Karpas-422 (cell line): ENCODE results near the gene NSF. TPM values are rescaled to one million over a fixed set of nuclear protein-coding genes. Genes with fewer than 3 reads are reported as not detected.

Experiments
- DNase-seq: peaks from one replicate; pipeline ENCODE4 v3.0.0-alpha.2; 2015
- H2AFZ ChIP-seq: fragments of 200-600 bp; sonication (generic); 2 replicates; pipeline ENCODE4 v1.6.1; 2014; ENCODE audit warnings: antibody characterized with exemption, low read length, mixed read lengths
- H3K27ac ChIP-seq: fragments of 200-600 bp; sonication (generic); 2 replicates; pipeline ENCODE4 v1.5.1; 2014; ENCODE audit warnings: mild to moderate bottlenecking, low read length, moderate library complexity
- H3K27me3 ChIP-seq: fragments of 200-600 bp; sonication (generic); 2 replicates; pipeline ENCODE4 v1.6.1; 2014; ENCODE audit warnings: low read length, mixed read lengths
- H3K36me3 ChIP-seq: fragments of 200-600 bp; sonication (generic); 2 replicates; pipeline ENCODE4 v1.6.1; 2014; ENCODE audit warnings: low read length, mixed read lengths; ENCODE audit not compliant: insufficient read depth
- H3K4me1 ChIP-seq: fragments of 200-600 bp; sonication (generic); 2 replicates; pipeline ENCODE4 v1.6.1; 2014; ENCODE audit warnings: mild to moderate bottlenecking, low read length, mixed read lengths
- H3K4me2 ChIP-seq: fragments of 200-600 bp; sonication (generic); 2 replicates; pipeline ENCODE4 v1.6.1; 2014; ENCODE audit warnings: low read length, low read depth, mild to moderate bottlenecking; ENCODE audit not compliant: poor library complexity, severe bottlenecking
- H3K4me3 ChIP-seq: fragments of 200-600 bp; sonication (generic); 2 replicates; pipeline ENCODE4 v1.5.1; 2014; ENCODE audit warnings: mild to moderate bottlenecking, antibody characterized with exemption, low read length, mixed read lengths
- H3K79me2 ChIP-seq: fragments of 200-600 bp; sonication (generic); 2 replicates; pipeline ENCODE4 v1.6.1; 2014; ENCODE audit warnings: mild to moderate bottlenecking, low read length, mixed read lengths
- H3K9ac ChIP-seq: fragments of 200-600 bp; sonication (generic); 2 replicates; pipeline ENCODE4 v1.6.0; 2014; ENCODE audit warnings: low read length
- H3K9me2 ChIP-seq: fragments of 200-600 bp; sonication (generic), shearing (Covaris generic); replicated peaks from 2 replicates; pipeline ENCODE4 v1.6.0; 2014; ENCODE audit warnings: mild to moderate bottlenecking, low read length, moderate library complexity; ENCODE audit not compliant: insufficient read depth
- H3K9me3 ChIP-seq: fragments of 300-700, 200-600 bp; sonication (generic); 2 replicates; pipeline ENCODE4 v1.6.1; 2014; ENCODE audit warnings: low read length, mixed read lengths
- H4K20me1 ChIP-seq: fragments of 200-600 bp; sonication (generic); 2 replicates; pipeline ENCODE4 v1.6.1; 2014; ENCODE audit warnings: mild to moderate bottlenecking, antibody characterized with exemption, low read length, low read depth; ENCODE audit not compliant: insufficient read depth
- total RNA-seq: library from RNA; depleted of rRNA; stranded (reverse); fragments of >200 nt; shearing (Covaris generic); gene quantifications from 2 replicates; pipeline ENCODE4 v1.2.3, GENCODE V29; 2014; ENCODE audit warnings: low replicate concordance

NSF gene
- total RNA-seq, 1 experiment from 2014 or later = 31.8 TPM

GRCh38 chr17:46758614-46759013, 168.1 kb downstream of the NSF start:
- Histone ChIP-seq H3K4me2 (no peak overlapping the region), H3K9me3 (no peaks in the 10 kb centered on the region), H3K9ac (no peak overlapping the region), H3K36me3 (peaks cover 21% of the 10 kb centered on the region; the same call in 1 of the 2 replicates), H4K20me1 (no peaks in the 10 kb centered on the region), H3K79me2 (no peaks in the 10 kb centered on the region), H3K27me3 (no peaks in the 10 kb centered on the region), H2AFZ (no peak overlapping the region), H3K4me3 (no peak overlapping the region), H3K9me2 (no peaks in the 10 kb centered on the region), H3K4me1 (0 out of 2 replicates have a peak, but pooled peaks cover 4% of the 10 kb centered on the region), H3K27ac (no peak overlapping the region)
- no peak for DNase-seq

- no peaks in the 10 kb centered on the region for H3K9me2 ChIP-seq
- H3K9me3 ChIP-seq = no peaks in the 10 kb centered on the region
- H3K4me2 ChIP-seq = no peak overlapping the region
- no peak for DNase-seq
- no peak overlapping the region for H3K27ac ChIP-seq
- H3K27me3 ChIP-seq = no peaks in the 10 kb centered on the region
- H3K79me2 ChIP-seq = no peaks in the 10 kb centered on the region
- no peak overlapping the region for H3K4me3 ChIP-seq
- no peak overlapping the region for H2AFZ ChIP-seq
- no peaks in the 10 kb centered on the region for H4K20me1 ChIP-seq
- H3K36me3 ChIP-seq = peaks cover 17% of the 10 kb centered on the region; the same call in 1 of the 2 replicates
- H3K4me1 ChIP-seq = 0 out of 2 replicates have a peak, but pooled peaks cover 4% of the 10 kb centered on the region
- no peak overlapping the region for H3K9ac ChIP-seq
These were observed 168.7 kb downstream of the NSF start for GRCh38 chr17:46759141-46759540.

- no peaks in the 10 kb centered on the region for H3K79me2 ChIP-seq
- H3K9ac ChIP-seq = no peak overlapping the region
- H3K4me3 ChIP-seq = no peak overlapping the region
- no peak for DNase-seq
- no peaks in the 10 kb centered on the region for H3K27me3 ChIP-seq
- no peak overlapping the region for H3K27ac ChIP-seq
- no peaks in the 10 kb centered on the region for H3K9me3 ChIP-seq
- H3K9me2 ChIP-seq = no peaks in the 10 kb centered on the region
- no peak overlapping the region for H2AFZ ChIP-seq
- H4K20me1 ChIP-seq = no peaks in the 10 kb centered on the region
- H3K4me1 ChIP-seq = peaks cover 3% of the 10 kb centered on the region; the same call in 1 of the 2 replicates
- no peak overlapping the region for H3K4me2 ChIP-seq
- H3K36me3 ChIP-seq = no peaks in the 10 kb centered on the region
These were observed 172.9 kb downstream of the NSF start for GRCh38 chr17:46763416-46763815.

GRCh38 chr17:46764000-46764708, 173.7 kb downstream of the NSF start:
- Histone ChIP-seq H3K9me3 (no peaks in the 10 kb centered on the region), H3K9ac (no peak overlapping the region), H3K27me3 (no peaks in the 10 kb centered on the region), H3K36me3 (no peaks in the 10 kb centered on the region), H3K4me2 (no peak overlapping the region), H2AFZ (no peak overlapping the region), H3K4me1 (peaks cover 3% of the 10 kb centered on the region; the same call in 1 of the 2 replicates), H3K79me2 (no peaks in the 10 kb centered on the region), H3K4me3 (no peak overlapping the region), H3K9me2 (no peaks in the 10 kb centered on the region), H3K27ac (no peak overlapping the region), H4K20me1 (no peaks in the 10 kb centered on the region)
- no peak for DNase-seq

GRCh38 chr17:46764709-46765401, 174.4 kb downstream of the NSF start:
- Histone ChIP-seq H3K9ac (no peak overlapping the region), H3K4me2 (no peak overlapping the region), H2AFZ (no peak overlapping the region), H3K4me1 (peaks cover 3% of the 10 kb centered on the region; the same call in 1 of the 2 replicates), H3K27ac (no peak overlapping the region), H4K20me1 (no peaks in the 10 kb centered on the region), H3K9me2 (no peaks in the 10 kb centered on the region), H3K4me3 (no peak overlapping the region), H3K79me2 (no peaks in the 10 kb centered on the region), H3K36me3 (no peaks in the 10 kb centered on the region), H3K9me3 (no peaks in the 10 kb centered on the region), H3K27me3 (no peaks in the 10 kb centered on the region)
- DNase-seq = no peak

GRCh38 chr17:46765453-46765852, 175.0 kb downstream of the NSF start:
- Histone ChIP-seq H3K9ac (no peak overlapping the region), H3K36me3 (no peaks in the 10 kb centered on the region), H4K20me1 (no peaks in the 10 kb centered on the region), H3K27me3 (no peaks in the 10 kb centered on the region), H2AFZ (no peak overlapping the region), H3K79me2 (no peaks in the 10 kb centered on the region), H3K4me3 (no peak overlapping the region), H3K4me2 (no peak overlapping the region), H3K9me2 (no peaks in the 10 kb centered on the region), H3K27ac (no peak overlapping the region), H3K9me3 (no peaks in the 10 kb centered on the region), H3K4me1 (peaks cover 3% of the 10 kb centered on the region; the same call in 1 of the 2 replicates)
- no peak for DNase-seq

- H3K27me3 ChIP-seq = no peaks in the 10 kb centered on the region
- H3K9me2 ChIP-seq = no peaks in the 10 kb centered on the region
- no peaks in the 10 kb centered on the region for H4K20me1 ChIP-seq
- no peaks in the 10 kb centered on the region for H3K9me3 ChIP-seq
- no peak overlapping the region for H3K4me2 ChIP-seq
- peaks cover 8% of the 10 kb centered on the region for H3K4me1 ChIP-seq
- H3K79me2 ChIP-seq = no peaks in the 10 kb centered on the region
- no peaks in the 10 kb centered on the region for H3K36me3 ChIP-seq
- H3K4me3 ChIP-seq = no peak overlapping the region
- no peak overlapping the region for H3K27ac ChIP-seq
- no peak overlapping the region for H3K9ac ChIP-seq
- H2AFZ ChIP-seq = no peak overlapping the region
- no peak for DNase-seq
These were observed 176.3 kb downstream of the NSF start for GRCh38 chr17:46766493-46767491.

- no peak overlapping the region for H3K4me3 ChIP-seq
- peaks cover 24% of the 10 kb centered on the region for H3K4me1 ChIP-seq
- no peak overlapping the region for H3K9ac ChIP-seq
- H3K79me2 ChIP-seq = no peaks in the 10 kb centered on the region
- H2AFZ ChIP-seq = no peak overlapping the region
- no peak overlapping the region for H3K27ac ChIP-seq
- H3K4me2 ChIP-seq = no peak overlapping the region
- no peaks in the 10 kb centered on the region for H3K36me3 ChIP-seq
- H3K27me3 ChIP-seq = no peaks in the 10 kb centered on the region
- H3K9me3 ChIP-seq = no peaks in the 10 kb centered on the region
- no peaks in the 10 kb centered on the region for H4K20me1 ChIP-seq
- H3K9me2 ChIP-seq = no peaks in the 10 kb centered on the region
- no peak for DNase-seq
These were observed 178.0 kb downstream of the NSF start for GRCh38 chr17:46768540-46768870.
